Spleen (tissue), 7 donors: ENCODE data around the gene EIF5B.

ENCODE experiments used
- CTCF ChIP-seq, 11 experiments: fragments of 200-600 bp in 7 of 11; fragments of 450-650 bp in 4 of 11; sonication (generic) in 4 of 11; IDR thresholded peaks in 8 of 11; conservative IDR thresholded peaks in 3 of 11; 1 replicate in 7 of 11; 2 replicates in 4 of 11; pipeline versions ENCODE4 v1.4.0 to v1.8.0; 2016 to 2021; ENCODE audit warnings: antibody characterized with exemption in 11 of 11, inconsistent platforms in 4 of 11, mild to moderate bottlenecking in 1 of 11
- POLR2A ChIP-seq, 3 donors: fragments of 450-650 bp; IDR thresholded peaks; one replicate each; pipeline ENCODE4 v1.5.1; 2017; ENCODE audit warnings: antibody characterized with exemption in 3 of 3, mild to moderate bottlenecking in 1 of 3
- donor health status: DM: no; HTN: no; CAD: no; lungs with moderate emphysema.
- donor health status: DM: no; HTN: no; CAD: no.
- donor health status: DM: no; HTN: no; CAD: no.

- no peak for TF ChIP-seq POLR2A (IDR thresholded peaks at IDR 0.05)
- TF ChIP-seq CTCF (IDR thresholded peaks at IDR 0.05 in 8 of 11, conservative IDR thresholded peaks at IDR 0.05 in 3 of 11) = no peak
Observed at GRCh38 chr2:99354070-99354469, 16.9 kb downstream of the EIF5B start.
